KG1 (cell line): ENCODE data around the gene SETD4.

Source experiments
- DNase-seq: peaks from one replicate; lab custom pipeline; 2025; lab: John Stamatoyannopoulos, UW

Gene SETD4

DNA sequence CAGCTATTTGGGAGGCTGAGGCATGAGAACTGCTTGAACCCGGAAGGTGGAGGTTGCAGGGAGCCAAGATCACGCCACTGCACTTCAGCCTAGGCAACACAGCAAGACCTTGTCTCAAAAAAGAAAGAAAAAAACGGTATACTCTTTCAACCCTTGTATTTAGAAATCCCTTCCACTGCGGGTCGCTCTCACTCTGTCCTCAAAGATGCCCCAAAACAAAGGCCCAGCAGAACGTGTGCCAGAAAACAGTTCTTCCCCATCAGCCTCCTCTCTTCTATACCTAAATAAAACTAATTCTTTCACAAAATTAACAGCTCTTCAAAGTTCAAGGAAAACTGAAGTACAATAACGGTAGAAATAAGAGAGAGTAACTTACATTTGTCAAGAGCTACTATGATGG, 13.2 kb downstream of the SETD4 start:
- no peak for DNase-seq

DNA sequence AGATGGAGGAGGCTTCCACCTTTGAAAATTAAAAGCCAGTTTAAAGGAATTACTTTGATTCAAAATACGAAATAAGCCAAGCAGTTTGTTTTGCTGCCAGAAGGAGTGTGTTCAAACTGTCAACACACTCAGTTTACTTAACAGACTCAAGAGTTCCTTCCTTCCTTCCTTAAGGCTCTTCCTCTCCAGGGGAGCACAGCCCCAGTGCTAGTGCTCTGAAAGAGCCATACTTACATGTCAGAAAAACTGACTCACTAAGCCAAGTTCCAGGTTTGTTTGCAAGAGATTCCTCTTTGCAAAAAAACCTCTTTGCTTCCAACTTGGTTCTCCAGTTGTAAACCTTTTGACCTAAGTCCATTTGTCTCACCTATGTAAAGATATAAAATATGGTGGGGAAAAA, 14.3 kb downstream of the SETD4 start:
- DNase-seq, result no peak

DNA sequence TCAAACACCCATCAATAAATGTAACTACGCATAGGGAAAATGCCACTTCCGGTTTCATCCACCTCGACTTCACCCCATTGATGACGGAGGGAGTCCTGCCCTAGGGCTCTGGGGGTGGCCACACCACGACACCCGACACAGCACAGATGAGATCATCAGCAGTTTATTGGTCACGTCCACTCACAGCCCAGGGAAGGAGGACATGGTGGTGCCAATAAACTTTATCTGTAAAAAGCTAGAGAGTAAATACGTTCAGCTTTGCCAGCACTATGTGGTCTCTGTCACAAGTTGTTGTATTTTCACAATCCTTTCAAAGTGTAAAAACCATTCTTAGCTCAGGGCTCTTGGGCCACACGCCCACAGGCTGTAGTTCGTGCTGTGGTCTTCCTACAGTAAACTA, 16.3 kb downstream of the SETD4 start:
- no peak for DNase-seq

DNA sequence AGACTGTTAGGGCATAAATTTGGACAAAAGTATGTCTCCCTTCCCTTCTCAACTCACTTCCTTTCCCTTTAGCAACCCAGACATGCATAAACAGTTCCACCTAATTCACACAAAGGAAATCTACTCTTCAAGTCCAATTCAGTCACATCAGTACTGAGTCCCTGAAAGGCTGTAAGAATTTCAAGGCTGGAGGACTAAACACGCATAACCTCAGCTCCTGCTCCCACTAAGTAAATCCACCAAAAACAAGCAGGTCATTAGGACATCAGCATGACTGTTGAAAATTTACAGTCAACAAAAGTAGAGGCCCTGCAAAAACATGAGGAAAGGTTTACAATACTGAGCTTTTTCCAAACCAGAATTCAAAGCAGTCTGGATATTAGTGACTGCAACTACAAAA, 18.4 kb downstream of the SETD4 start:
- no peak for DNase-seq

- DNase-seq, result no peak
Observed at GRCh38 chr21:36040389-36040788, 19.9 kb downstream of the SETD4 start.

GRCh38 chr21:36039861-36040260, 20.5 kb downstream of the SETD4 start:
- no peak for DNase-seq

DNA sequence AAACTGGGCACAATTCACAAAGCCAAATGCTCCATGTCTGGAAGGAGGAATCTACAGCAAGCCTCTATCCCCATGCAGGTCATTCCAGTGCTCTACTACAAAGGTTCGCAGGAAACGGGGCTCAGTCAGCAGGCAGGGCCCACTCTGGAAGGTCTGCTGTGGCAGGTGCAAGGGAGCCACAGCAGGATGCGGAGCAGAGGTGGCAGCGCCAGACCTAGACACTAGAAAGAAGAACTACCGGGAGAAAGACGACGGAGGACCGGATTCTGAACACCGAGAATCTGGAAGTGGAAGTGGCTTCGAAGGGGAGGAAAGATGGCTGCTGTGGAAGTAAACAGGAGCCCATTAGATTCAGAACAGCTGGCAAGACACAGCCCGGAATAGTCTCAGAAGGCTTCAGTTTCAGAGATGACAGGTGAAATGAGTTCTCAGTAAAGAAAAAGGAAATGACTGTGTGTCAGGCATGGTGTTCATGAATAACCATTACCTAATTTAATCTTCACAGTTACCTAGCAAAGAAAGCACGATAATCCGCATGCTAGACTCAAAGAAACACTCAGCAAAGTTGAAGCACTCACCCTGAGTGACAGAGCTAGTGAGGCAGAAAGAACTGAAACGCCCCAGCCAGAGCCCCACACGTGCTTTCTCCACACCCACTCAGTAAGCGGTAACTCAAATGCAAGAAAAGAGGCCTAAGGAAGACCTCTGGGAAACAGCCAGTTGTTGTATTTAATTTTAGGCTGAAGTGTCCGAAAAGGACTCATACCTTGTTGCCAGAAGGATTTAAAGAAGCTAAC, 21.4 kb downstream of the SETD4 start:
- no peak for DNase-seq

- DNase-seq, result no peak
Observed at GRCh38 chr21:36035381-36035791, 24.9 kb downstream of the SETD4 start.

GRCh38 chr21:36034211-36034913, 26.0 kb downstream of the SETD4 start:
- DNase-seq, result no peak

- no peak for DNase-seq
Observed at GRCh38 chr21:36032647-36033406, 27.5 kb downstream of the SETD4 start.

DNA sequence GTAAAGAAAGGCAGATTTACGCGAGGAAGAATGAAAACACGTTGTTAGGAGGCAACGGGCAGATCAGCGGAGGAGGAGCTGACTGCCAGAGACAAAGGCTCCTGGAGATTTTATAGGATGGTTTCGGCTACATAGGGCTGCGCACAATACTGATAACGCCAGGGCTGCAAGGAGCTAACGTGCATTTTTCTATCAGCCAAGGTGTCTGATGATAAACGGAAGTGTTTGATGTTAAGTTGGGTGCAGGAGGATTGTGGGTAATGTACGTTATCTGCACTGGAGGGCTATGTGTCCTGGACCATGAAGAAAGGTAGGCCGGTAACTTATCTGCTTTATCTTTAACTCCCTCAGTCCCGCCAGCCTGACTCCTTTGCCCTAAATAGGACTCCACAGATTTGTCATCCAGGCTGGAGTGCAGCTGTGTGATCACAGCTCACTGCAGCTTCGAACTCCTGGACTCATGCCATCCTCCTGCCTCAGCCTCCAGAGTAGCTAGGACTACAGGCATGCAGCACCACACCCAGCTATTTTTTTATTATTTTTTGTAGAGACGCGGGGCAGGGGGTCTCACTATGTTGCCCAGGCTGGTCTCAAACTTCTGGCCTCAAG, 29.6 kb downstream of the SETD4 start:
- no peak for DNase-seq

GRCh38 chr21:36029309-36029708, 31.0 kb downstream of the SETD4 start:
- DNase-seq, result no peak

DNA sequence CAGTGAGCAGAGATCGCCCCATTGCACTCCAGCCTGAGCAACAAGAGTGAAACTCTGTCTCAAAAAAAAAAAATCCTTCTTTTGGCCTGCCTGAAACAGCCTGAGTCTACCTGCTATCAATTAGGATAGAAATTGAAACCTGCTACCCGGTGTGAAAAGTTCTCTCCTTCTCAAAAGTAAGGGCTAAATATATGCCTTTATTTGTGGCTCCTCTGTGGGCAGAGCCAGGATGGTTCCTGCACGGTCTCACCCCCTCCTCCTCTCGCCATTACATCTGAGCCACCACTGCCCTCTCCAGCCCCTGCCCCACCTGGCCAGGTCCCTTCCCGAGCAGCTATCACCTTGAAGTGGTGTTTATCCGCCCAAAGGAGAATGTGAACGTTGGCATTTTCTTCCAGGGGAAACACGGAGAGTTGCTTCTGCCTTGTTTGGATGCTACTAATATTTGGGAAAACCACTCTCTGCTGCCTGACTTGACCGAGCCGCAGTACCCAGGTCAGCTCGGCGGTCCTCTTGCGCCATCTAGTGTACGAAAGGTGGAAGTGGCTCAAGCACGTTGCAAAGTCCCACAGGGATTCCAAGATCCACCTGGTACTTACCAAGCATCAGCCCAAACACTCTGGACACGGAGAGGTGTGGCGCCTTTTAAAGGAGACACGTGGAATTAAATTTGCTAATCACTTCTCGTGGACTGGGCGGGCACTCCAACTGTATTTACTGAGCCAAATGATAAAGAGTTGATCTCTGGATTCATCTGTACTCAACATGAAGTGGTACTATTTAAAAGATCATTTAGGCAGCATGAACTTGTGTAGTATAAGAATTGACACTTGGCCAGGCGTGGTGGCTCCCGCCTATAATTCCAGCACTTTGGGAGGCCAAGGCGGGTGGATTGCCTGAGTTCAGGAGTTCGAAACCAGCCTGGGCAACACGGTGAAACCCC, 31.9 kb downstream of the SETD4 start:
- DNase-seq, result peak; percentile 4

- DNase-seq, result no peak
Observed at GRCh38 chr21:36027347-36027746, 33.0 kb downstream of the SETD4 start.

- no peak for DNase-seq
Observed at GRCh38 chr21:36024782-36025181, 35.5 kb downstream of the SETD4 start.

DNA sequence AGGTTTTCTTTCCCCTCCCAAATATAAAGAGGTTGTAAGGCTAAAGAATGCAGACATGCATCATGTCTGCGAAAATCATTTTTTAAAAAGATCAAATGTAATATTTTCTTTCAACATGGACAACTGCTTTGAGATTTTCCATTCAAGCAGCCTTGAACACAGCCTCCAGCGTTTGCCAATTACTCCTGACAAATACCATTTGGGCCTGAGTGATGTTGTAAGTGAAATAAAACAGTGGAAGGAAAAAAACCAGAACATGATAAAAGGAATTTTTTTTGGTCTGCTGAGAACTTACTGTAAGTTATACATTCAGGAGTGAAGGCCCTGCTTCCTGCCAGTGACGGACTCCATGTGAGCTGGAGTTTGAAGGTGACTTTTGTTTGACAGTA, 37.2 kb downstream of the SETD4 start:
- DNase-seq, result no peak

- no peak for DNase-seq
Observed at GRCh38 chr21:36022427-36023091, 37.8 kb downstream of the SETD4 start.

DNA sequence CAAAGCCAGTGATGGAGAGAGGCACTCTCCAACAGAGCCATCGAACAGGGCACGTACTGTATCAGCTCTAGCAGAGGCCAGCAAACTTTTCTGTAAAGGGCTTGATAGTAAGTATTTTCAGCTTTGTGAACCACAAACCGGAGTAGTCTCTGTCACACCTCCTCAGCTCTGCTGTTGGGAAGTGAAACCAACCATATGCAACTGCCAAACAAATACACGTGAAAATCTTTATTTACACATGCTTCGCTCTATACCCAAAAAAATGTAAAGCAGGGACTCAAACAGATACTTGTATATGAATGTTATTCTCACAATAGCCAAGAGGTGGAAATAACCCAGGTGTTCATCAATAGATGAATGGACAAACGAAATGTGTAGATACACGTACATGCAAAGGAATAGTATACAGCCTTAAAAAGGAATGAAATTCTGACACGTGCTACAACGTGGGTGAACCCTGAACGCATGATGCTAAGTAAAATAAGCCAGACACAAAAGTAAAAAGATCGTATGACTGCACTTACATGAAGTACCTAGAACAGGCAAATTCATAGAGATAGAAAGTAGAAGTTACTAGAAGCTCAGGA, 39.0 kb downstream of the SETD4 start:
- DNase-seq, result no peak

GRCh38 chr21:36015045-36015444, 45.3 kb downstream of the SETD4 start:
- DNase-seq, result no peak

DNA sequence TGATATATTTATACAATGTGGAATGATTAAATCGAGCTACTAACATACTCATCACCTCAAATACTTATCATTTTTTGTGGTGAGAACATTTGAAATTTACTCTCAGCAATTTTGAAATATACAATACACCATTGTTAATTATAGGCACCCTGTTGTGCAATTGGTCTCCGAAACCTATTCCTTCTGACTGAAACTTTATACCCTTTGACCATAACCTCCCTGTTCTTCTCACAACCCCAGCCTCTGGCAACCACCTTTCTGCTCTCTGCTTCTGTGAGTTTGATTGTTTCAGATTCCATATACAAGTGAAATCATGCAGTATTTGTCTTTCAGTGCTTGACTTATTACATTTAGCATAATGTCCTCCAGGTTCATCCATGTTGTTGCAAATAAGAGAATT, 49.5 kb downstream of the SETD4 start:
- DNase-seq, result no peak
